ENCODE data around the gene CETP. TPM values are rescaled to one million over a fixed set of nuclear protein-coding genes. Genes with fewer than 3 reads are reported as not detected.

The CETP gene
- polyA plus RNA-seq, 4 donors = 0.34 to 1.6 (median 1.6) TPM; not detected in 1

- 80 to 85% (median 81%) methylated on average over 10 of the region's 10 CpGs for WGBS, 3 donors
- Histone ChIP-seq H3K4me1 (ENCODE audit: control insufficient read depth in 3 of 3, insufficient read depth in 2 of 3, low read depth in 1 of 3, low read length in 2 of 3) (no peaks in the 10 kb centered on the region), H3K36me3 (ENCODE audit: control insufficient read depth in 3 of 3, insufficient read depth in 2 of 3, low read depth in 1 of 3, low read length in 3 of 3) (peaks cover 12 to 35% (median 17%) of the 10 kb centered on the region in 3 donors), H3K27me3 (ENCODE audit: control insufficient read depth in 3 of 3, insufficient read depth in 3 of 3, low read length in 3 of 3) (no peaks in the 10 kb centered on the region), H3K27ac (ENCODE audit: low read depth in 1 of 3, low read length in 2 of 3) (no peak overlapping the region), H3K9me3 (ENCODE audit: control insufficient read depth in 2 of 2, insufficient read depth in 1 of 2, low read depth in 1 of 2, low read length in 1 of 2) (no peaks in the 10 kb centered on the region), H3K4me3 (ENCODE audit: low read depth in 1 of 3, low read length in 3 of 3) (no peak overlapping the region)
- DNase-seq (no peak), FAIRE-seq (no peak)
Observed at GRCh38 chr16:56946767-56947603, 14.8 kb upstream of the CETP start.

- Histone ChIP-seq H3K4me3 (ENCODE audit: low read depth in 1 of 3, low read length in 3 of 3) (no peak overlapping the region), H3K27me3 (ENCODE audit: control insufficient read depth in 3 of 3, insufficient read depth in 3 of 3, low read length in 3 of 3) (no peaks in the 10 kb centered on the region), H3K9me3 (ENCODE audit: control insufficient read depth in 2 of 2, insufficient read depth in 1 of 2, low read depth in 1 of 2, low read length in 1 of 2) (no peaks in the 10 kb centered on the region), H3K36me3 (ENCODE audit: control insufficient read depth in 3 of 3, insufficient read depth in 2 of 3, low read depth in 1 of 3, low read length in 3 of 3) (peaks cover 11 to 29% (median 17%) of the 10 kb centered on the region in 3 donors), H3K4me1 (ENCODE audit: control insufficient read depth in 3 of 3, insufficient read depth in 2 of 3, low read depth in 1 of 3, low read length in 2 of 3) (no peaks in the 10 kb centered on the region), H3K27ac (ENCODE audit: low read depth in 1 of 3, low read length in 2 of 3) (no peak overlapping the region)
- 80 to 96% (median 96%) methylated on average over 2 of the region's 2 CpGs for WGBS, 3 donors
- DNase-seq = no peak
- FAIRE-seq = no peak
Observed at GRCh38 chr16:56947604-56947995, 14.2 kb upstream of the CETP start.

GRCh38 chr16:56948234-56948633, 13.5 kb upstream of the CETP start:
- H3K27me3 ChIP-seq (ENCODE audit: control insufficient read depth in 3 of 3, insufficient read depth in 3 of 3, low read length in 3 of 3) = no peaks in the 10 kb centered on the region
- H3K27ac ChIP-seq (ENCODE audit: low read depth in 1 of 3, low read length in 2 of 3) = no peak overlapping the region
- no peaks in the 10 kb centered on the region for H3K4me1 ChIP-seq (ENCODE audit: control insufficient read depth in 3 of 3, insufficient read depth in 2 of 3, low read depth in 1 of 3, low read length in 2 of 3)
- H3K4me3 ChIP-seq (ENCODE audit: low read depth in 1 of 3, low read length in 3 of 3) = no peak overlapping the region
- WGBS, 3 donors = 94 to 95% (median 94%) methylated on average over 6 of the region's 6 CpGs
- H3K9me3 ChIP-seq (ENCODE audit: control insufficient read depth in 2 of 2, insufficient read depth in 1 of 2, low read depth in 1 of 2, low read length in 1 of 2) = no peaks in the 10 kb centered on the region
- FAIRE-seq (no peak), DNase-seq (no peak)
- H3K36me3 ChIP-seq (ENCODE audit: control insufficient read depth in 3 of 3, insufficient read depth in 2 of 3, low read depth in 1 of 3, low read length in 3 of 3) = peaks cover 9 to 23% (median 13%) of the 10 kb centered on the region in 3 donors

- peaks cover 3 to 14% (median 7%) of the 10 kb centered on the region in 3 donors for H3K36me3 ChIP-seq (ENCODE audit: control insufficient read depth in 3 of 3, insufficient read depth in 2 of 3, low read depth in 1 of 3, low read length in 3 of 3)
- H3K4me3 ChIP-seq (ENCODE audit: low read depth in 1 of 3, low read length in 3 of 3) = no peak overlapping the region
- FAIRE-seq (no peak), DNase-seq (no peak)
- H3K27ac ChIP-seq (ENCODE audit: low read depth in 1 of 3, low read length in 2 of 3) = no peak overlapping the region
- H3K4me1 ChIP-seq (ENCODE audit: control insufficient read depth in 3 of 3, insufficient read depth in 2 of 3, low read depth in 1 of 3, low read length in 2 of 3) = no peaks in the 10 kb centered on the region
- H3K9me3 ChIP-seq (ENCODE audit: control insufficient read depth in 2 of 2, insufficient read depth in 1 of 2, low read depth in 1 of 2, low read length in 1 of 2) = no peaks in the 10 kb centered on the region
- H3K27me3 ChIP-seq (ENCODE audit: control insufficient read depth in 3 of 3, insufficient read depth in 3 of 3, low read length in 3 of 3) = no peaks in the 10 kb centered on the region
- 75 to 92% (median 90%) methylated on average over 4 of the region's 4 CpGs for WGBS, 3 donors
Observed at GRCh38 chr16:56950051-56950450, 11.7 kb upstream of the CETP start.

GRCh38 chr16:56950455-56950854, 11.3 kb upstream of the CETP start:
- Histone ChIP-seq H3K4me1 (ENCODE audit: control insufficient read depth in 3 of 3, insufficient read depth in 2 of 3, low read depth in 1 of 3, low read length in 2 of 3) (no peaks in the 10 kb centered on the region), H3K4me3 (ENCODE audit: low read depth in 1 of 3, low read length in 3 of 3) (no peak overlapping the region), H3K27me3 (ENCODE audit: control insufficient read depth in 3 of 3, insufficient read depth in 3 of 3, low read length in 3 of 3) (no peaks in the 10 kb centered on the region), H3K36me3 (ENCODE audit: control insufficient read depth in 3 of 3, insufficient read depth in 2 of 3, low read depth in 1 of 3, low read length in 3 of 3) (peaks cover 0 to 10% (median 6%) of the 10 kb centered on the region in 3 donors), H3K9me3 (ENCODE audit: control insufficient read depth in 2 of 2, insufficient read depth in 1 of 2, low read depth in 1 of 2, low read length in 1 of 2) (peaks cover 0 to 2% of the 10 kb centered on the region in 2 donors), H3K27ac (ENCODE audit: low read depth in 1 of 3, low read length in 2 of 3) (no peak overlapping the region)
- no peak for DNase-seq
- FAIRE-seq = no peak
- WGBS, 3 donors = 84 to 88% (median 85%) methylated on average over 7 of the region's 7 CpGs

- H3K36me3 ChIP-seq (ENCODE audit: control insufficient read depth in 3 of 3, insufficient read depth in 2 of 3, low read depth in 1 of 3, low read length in 3 of 3) = peaks cover 0 to 7% (median 2%) of the 10 kb centered on the region in 3 donors
- no peaks in the 10 kb centered on the region for H3K27me3 ChIP-seq (ENCODE audit: control insufficient read depth in 3 of 3, insufficient read depth in 3 of 3, low read length in 3 of 3)
- peaks cover 0 to 2% of the 10 kb centered on the region in 2 donors for H3K9me3 ChIP-seq (ENCODE audit: control insufficient read depth in 2 of 2, insufficient read depth in 1 of 2, low read depth in 1 of 2, low read length in 1 of 2)
- DNase-seq = peak; percentile 42 to 52
- H3K27ac ChIP-seq (ENCODE audit: low read depth in 1 of 3, low read length in 2 of 3) = no peak overlapping the region
- no peaks in the 10 kb centered on the region for H3K4me1 ChIP-seq (ENCODE audit: control insufficient read depth in 3 of 3, insufficient read depth in 2 of 3, low read depth in 1 of 3, low read length in 2 of 3)
- no peak overlapping the region for H3K4me3 ChIP-seq (ENCODE audit: low read depth in 1 of 3, low read length in 3 of 3)
- WGBS, 3 donors = 58 to 59% (median 59%) methylated on average over 15 of the region's 15 CpGs
- FAIRE-seq = no peak
Observed at GRCh38 chr16:56950881-56951771, 10.6 kb upstream of the CETP start.

GRCh38 chr16:56953006-56953405, 8.7 kb upstream of the CETP start:
- Histone ChIP-seq H3K27ac (ENCODE audit: low read depth in 1 of 3, low read length in 2 of 3) (no peak overlapping the region), H3K27me3 (ENCODE audit: control insufficient read depth in 3 of 3, insufficient read depth in 3 of 3, low read length in 3 of 3) (no peaks in the 10 kb centered on the region), H3K4me1 (ENCODE audit: control insufficient read depth in 3 of 3, insufficient read depth in 2 of 3, low read depth in 1 of 3, low read length in 2 of 3) (no peaks in the 10 kb centered on the region), H3K36me3 (ENCODE audit: control insufficient read depth in 3 of 3, insufficient read depth in 2 of 3, low read depth in 1 of 3, low read length in 3 of 3) (no peaks in the 10 kb centered on the region), H3K4me3 (ENCODE audit: low read depth in 1 of 3, low read length in 3 of 3) (no peak overlapping the region), H3K9me3 (ENCODE audit: control insufficient read depth in 2 of 2, insufficient read depth in 1 of 2, low read depth in 1 of 2, low read length in 1 of 2) (peaks cover 0 to 2% of the 10 kb centered on the region in 2 donors)
- WGBS, 3 donors = 79 to 86% (median 83%) methylated on average over 6 of the region's 6 CpGs
- FAIRE-seq (no peak), DNase-seq (no peak)

GRCh38 chr16:56956076-56956475, 5.7 kb upstream of the CETP start:
- 85 to 91% (median 89%) methylated on average over 4 of the region's 4 CpGs for WGBS, 3 donors
- DNase-seq = no peak
- no peaks in the 10 kb centered on the region for H3K4me1 ChIP-seq (ENCODE audit: control insufficient read depth in 3 of 3, insufficient read depth in 2 of 3, low read depth in 1 of 3, low read length in 2 of 3)

More at GRCh38 chr16:56956076-56956475, 5.7 kb upstream of the CETP start:
- H3K27me3 ChIP-seq (ENCODE audit: control insufficient read depth in 3 of 3, insufficient read depth in 3 of 3, low read length in 3 of 3) = no peaks in the 10 kb centered on the region
- no peaks in the 10 kb centered on the region for H3K36me3 ChIP-seq (ENCODE audit: control insufficient read depth in 3 of 3, insufficient read depth in 2 of 3, low read depth in 1 of 3, low read length in 3 of 3)
- no peak for FAIRE-seq
- peaks cover 0 to 2% of the 10 kb centered on the region in 2 donors for H3K9me3 ChIP-seq (ENCODE audit: control insufficient read depth in 2 of 2, insufficient read depth in 1 of 2, low read depth in 1 of 2, low read length in 1 of 2)
- H3K27ac ChIP-seq (ENCODE audit: low read depth in 1 of 3, low read length in 2 of 3) = no peak overlapping the region
- no peak overlapping the region for H3K4me3 ChIP-seq (ENCODE audit: low read depth in 1 of 3, low read length in 3 of 3)

Data from small intestine (tissue), 7 donors.